SK-N-MC (cell line): ENCODE results near the gene PHETA1.
A peak's percentile ranks its signal among the peaks of the same experiment; 100 is the strongest.
"Not testable (repeated sequence)": the region's sequence is repeated elsewhere in the genome, so short reads cannot be mapped to it uniquely, and the experiment has no call there.

Experiments used
- DNase-seq: peaks from one replicate; pipeline ENCODE4 v3.0.0-alpha.2; 2011; ENCODE audit warnings: low read depth, low spot score
- H3K27ac ChIP-seq: fragments of 200-600 bp; sonication (generic); 2 replicates; pipeline ENCODE4 v1.5.1; 2016; ENCODE audit warnings: mixed run types
- H3K36me3 ChIP-seq: fragments of 200-600 bp; sonication (generic); 2 replicates; pipeline ENCODE4 v1.6.1; 2017; ENCODE audit warnings: antibody characterized with exemption, low read length, mixed read lengths; ENCODE audit not compliant: insufficient read depth
- H3K4me3 ChIP-seq: fragments of 200-600 bp; sonication (generic); 2 replicates; pipeline ENCODE4 v1.5.1; 2016
- H3K9ac ChIP-seq: fragments of 200-600 bp; sonication (generic); 2 replicates; pipeline ENCODE4 v1.8.0; 2017; ENCODE audit warnings: mixed run types, mixed read lengths; ENCODE audit not compliant: insufficient read length
- H3K9me3 ChIP-seq: fragments of 200-600 bp; sonication (generic); 2 replicates; pipeline ENCODE4 v1.6.1; 2017; ENCODE audit warnings: low read depth, mild to moderate bottlenecking, antibody characterized with exemption, low read length, moderate library complexity, mixed read lengths
- EZH2 ChIP-seq: fragments of 200-600 bp; sonication (generic); IDR thresholded peaks from one replicate; pipeline ENCODE4 v1.6.1; 2017; ENCODE audit warnings: antibody characterized with exemption
- FOXP2 ChIP-seq: optimal IDR thresholded peaks from 2 replicates; pipeline ENCODE3; 2011; ENCODE audit warnings: mild to moderate bottlenecking, moderate library complexity; ENCODE audit not compliant: insufficient read depth; ENCODE audit errors: extremely low read length, control extremely low read depth
- POLR2AphosphoS5 ChIP-seq: IDR thresholded peaks from 2 replicates; pipeline ENCODE4 v1.6.1; 2012; ENCODE audit warnings: mild to moderate bottlenecking, low read depth, low read length, borderline replicate concordance

PHETA1 gene

DNA sequence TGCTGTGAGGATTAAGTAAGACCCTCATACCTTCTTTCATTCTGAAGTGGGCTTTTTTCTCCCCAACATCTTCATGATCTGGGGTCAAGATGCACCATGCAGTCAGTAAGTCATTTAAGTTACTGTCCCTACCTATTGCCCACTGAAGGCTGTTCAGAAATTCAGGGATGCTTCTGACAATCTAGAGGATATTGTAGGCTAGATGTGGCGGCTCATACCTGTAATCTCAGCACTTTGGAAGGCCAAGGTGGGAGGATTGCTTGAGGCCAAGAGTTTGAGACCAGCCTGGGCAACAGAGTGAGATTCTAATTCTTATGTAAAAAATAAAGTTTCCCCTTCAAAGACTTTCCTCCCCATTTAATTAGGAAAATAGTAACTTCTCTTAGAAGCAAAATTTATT is 28.7 kb downstream of the PHETA1 start:
- no peaks in the 10 kb centered on the region for H3K36me3 ChIP-seq
- no peak overlapping the region for H3K27ac ChIP-seq
- TF ChIP-seq EZH2 (no peak), FOXP2 (no peak), POLR2AphosphoS5 (no peak)
- H3K9me3 ChIP-seq = no peaks in the 10 kb centered on the region
- H3K4me3 ChIP-seq = no peak overlapping the region
- H3K9ac ChIP-seq = no peak overlapping the region
- DNase-seq = no peak

DNA sequence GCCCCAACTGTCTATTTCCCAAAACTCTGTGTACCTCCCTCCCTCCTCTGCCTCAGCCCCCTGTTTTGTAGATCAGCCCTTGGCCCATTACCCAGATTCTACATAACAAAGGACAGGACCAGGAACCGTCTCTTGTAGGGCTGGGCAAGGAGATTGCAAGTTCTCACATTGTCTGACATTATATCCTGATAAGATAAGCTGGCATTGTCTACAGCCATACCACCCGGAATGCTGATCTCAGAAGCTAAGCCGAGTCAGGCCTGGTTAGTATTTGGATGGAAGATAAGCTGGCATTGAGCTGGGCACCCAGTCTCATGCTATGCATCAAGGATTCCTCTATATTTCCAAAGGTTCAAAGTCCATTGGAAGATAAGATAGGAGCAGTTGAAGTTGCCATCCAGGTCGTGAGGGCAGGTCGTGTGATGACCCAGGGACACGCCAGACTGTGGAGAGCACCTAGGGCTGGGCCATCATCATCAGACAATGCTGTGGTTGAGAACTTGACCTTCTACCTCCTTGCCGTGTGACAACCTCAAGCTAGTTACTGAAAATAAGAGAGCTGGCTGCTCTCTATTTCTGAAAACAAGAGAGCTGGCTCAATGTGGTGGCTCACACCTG is 29.5 kb downstream of the PHETA1 start:
- no peak for TF ChIP-seq FOXP2
- no peak for TF ChIP-seq POLR2AphosphoS5
- TF ChIP-seq EZH2 = no peak
- Histone ChIP-seq H3K36me3 (no peaks in the 10 kb centered on the region), H3K4me3 (no peak overlapping the region), H3K9me3 (no peaks in the 10 kb centered on the region), H3K9ac (no peak overlapping the region), H3K27ac (no peak overlapping the region)
- DNase-seq = no peak

DNA sequence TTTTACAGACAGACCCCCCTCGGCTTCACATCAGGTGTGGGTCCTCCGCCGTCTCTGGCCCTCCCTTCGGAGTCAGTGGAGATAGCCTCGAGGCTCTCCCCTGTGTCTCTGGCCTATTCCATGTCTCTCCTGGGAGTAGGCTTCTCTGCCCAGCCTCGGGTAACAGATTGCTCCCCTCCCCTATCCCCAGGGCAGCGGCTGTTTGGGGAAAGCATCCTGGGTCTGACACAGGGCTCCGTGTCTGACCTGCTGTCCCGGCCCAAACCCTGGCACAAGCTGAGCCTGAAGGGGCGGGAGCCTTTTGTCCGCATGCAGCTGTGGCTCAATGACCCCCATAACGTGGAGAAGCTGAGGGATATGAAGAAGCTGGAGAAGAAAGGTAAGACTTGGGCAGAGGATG is 30.8 kb downstream of the PHETA1 start:
- Histone ChIP-seq H3K36me3 (no peaks in the 10 kb centered on the region), H3K9ac (no peak overlapping the region), H3K9me3 (no peaks in the 10 kb centered on the region), H3K27ac (no peak overlapping the region), H3K4me3 (no peak overlapping the region)
- no peak for TF ChIP-seq POLR2AphosphoS5
- TF ChIP-seq FOXP2 = no peak
- TF ChIP-seq EZH2 = no peak
- no peak for DNase-seq

DNA sequence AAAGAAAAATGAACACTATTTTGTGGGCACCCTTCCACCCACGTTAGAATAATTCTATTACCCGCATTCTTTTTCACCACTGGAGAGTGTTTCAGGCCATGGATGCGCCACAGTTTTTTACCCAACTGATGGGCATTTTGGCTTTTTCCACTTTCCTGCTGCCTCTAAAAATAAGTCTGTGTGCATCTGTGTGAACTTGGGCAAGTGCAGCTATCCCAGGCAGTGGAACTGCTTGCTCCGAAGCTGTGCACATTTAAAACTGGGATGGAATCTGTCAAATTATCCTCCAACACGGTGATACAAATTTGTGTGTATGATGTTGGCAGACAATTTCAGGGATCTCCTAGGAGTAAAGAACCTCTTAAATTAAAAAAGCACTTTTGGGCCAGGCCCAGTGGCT is 31.5 kb downstream of the PHETA1 start:
- H3K27ac ChIP-seq = no peak overlapping the region
- H3K9me3 ChIP-seq = no peaks in the 10 kb centered on the region
- TF ChIP-seq POLR2AphosphoS5 (no peak), FOXP2 (no peak), EZH2 (no peak)
- no peak overlapping the region for H3K9ac ChIP-seq
- H3K4me3 ChIP-seq = no peak overlapping the region
- DNase-seq = no peak
- no peaks in the 10 kb centered on the region for H3K36me3 ChIP-seq

DNA sequence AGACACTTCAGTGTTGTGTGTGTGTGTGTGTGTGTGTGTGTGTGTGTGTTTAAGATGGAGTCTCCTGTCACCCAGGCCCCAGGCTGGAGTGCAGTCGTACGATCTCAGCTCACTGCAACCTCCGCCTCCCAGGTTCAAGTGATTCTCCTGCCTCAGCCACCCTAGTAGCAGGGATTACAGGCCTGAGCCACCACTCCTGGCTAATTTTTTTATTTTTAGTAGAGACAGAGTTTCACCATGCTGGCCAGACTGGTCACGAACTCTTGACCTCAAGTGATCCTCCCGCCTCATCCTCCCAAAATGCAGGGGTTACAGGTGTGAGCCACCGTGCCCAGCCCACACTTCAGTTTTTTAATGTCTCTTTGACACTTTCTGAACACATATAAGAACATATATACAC is 32.5 kb downstream of the PHETA1 start:
- H3K36me3 ChIP-seq, H3K4me3 ChIP-seq, H3K27ac ChIP-seq, H3K9ac ChIP-seq, H3K9me3 ChIP-seq, DNase-seq: not testable (repeated sequence)

DNA sequence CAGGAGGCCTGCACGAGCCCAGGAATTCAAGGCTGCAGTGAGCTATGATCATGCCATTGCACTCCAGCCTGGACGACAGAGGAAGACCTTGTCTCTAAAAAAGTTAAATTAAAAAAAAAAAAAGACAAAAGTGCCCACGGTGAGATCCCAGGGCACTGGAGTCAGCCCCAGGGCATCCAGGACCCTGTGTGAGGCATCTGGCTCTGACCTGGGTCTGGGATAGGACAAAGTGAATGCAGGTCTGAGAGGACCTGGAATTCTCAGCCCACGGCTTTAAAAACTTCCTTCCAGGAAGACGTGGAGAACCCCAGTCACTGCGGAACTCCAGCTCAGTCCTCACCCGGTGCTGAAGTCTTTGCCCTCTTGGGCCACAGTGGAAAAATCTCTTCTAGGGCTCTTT is 33.1 kb downstream of the PHETA1 start:
- DNase-seq = no peak
- Histone ChIP-seq H3K9me3 (no peaks in the 10 kb centered on the region), H3K9ac (no peak overlapping the region), H3K36me3 (no peaks in the 10 kb centered on the region), H3K27ac (no peak overlapping the region), H3K4me3 (no peak overlapping the region)
- TF ChIP-seq FOXP2 (no peak), POLR2AphosphoS5 (no peak), EZH2 (no peak)

DNA sequence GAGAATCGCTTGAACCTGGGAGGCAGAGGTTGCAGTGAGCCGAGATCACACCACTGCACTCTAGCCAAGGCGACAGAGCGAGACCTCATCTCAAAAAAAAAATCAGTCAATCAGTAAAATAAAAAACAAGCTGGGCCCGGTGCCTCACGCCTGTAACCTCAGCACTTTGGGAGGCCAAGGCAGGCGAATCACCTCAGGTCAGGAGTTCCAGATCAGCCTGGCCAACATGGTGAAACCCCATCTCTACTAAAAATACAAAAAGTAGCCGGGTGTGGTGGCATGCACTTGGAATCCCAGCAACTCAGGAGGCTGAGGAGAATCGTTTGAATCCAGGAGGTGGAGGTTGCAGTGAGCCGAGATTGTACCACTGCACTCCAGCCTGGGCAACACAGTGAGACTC is 33.6 kb downstream of the PHETA1 start:
- not testable (repeated sequence) for DNase-seq, H3K4me3 ChIP-seq, H3K36me3 ChIP-seq, H3K9ac ChIP-seq, H3K27ac ChIP-seq, H3K9me3 ChIP-seq

DNA sequence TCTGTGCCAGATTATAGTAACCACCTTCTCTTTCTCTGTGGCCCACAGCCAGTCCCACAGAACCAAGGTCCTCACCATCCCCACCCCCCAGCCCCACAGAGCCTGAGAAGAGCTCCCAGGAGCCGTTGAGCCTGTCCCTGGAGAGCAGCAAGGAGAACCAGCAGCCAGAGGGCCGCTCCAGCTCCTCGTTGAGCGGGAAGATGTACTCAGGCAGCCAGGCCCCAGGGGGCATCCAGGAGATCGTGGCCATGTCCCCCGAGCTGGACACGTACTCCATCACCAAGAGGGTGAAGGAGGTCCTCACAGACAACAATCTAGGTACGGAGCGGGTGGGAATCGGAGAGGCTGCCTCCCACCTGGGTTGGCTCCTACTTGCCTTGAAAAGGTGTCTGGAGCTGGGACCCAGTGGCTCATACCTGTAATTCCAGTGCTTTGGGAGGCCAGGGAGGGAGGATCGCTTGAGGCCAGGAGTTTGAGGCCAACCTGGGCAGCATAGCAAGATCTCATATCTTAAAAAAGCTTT is 34.4 kb downstream of the PHETA1 start:
- DNase-seq = no peak
- Histone ChIP-seq H3K4me3 (no peak overlapping the region), H3K27ac (no peak overlapping the region), H3K9me3 (no peaks in the 10 kb centered on the region), H3K36me3 (no peaks in the 10 kb centered on the region), H3K9ac (no peak overlapping the region)
- no peak for TF ChIP-seq POLR2AphosphoS5
- TF ChIP-seq FOXP2 = no peak
- TF ChIP-seq EZH2 = no peak

DNA sequence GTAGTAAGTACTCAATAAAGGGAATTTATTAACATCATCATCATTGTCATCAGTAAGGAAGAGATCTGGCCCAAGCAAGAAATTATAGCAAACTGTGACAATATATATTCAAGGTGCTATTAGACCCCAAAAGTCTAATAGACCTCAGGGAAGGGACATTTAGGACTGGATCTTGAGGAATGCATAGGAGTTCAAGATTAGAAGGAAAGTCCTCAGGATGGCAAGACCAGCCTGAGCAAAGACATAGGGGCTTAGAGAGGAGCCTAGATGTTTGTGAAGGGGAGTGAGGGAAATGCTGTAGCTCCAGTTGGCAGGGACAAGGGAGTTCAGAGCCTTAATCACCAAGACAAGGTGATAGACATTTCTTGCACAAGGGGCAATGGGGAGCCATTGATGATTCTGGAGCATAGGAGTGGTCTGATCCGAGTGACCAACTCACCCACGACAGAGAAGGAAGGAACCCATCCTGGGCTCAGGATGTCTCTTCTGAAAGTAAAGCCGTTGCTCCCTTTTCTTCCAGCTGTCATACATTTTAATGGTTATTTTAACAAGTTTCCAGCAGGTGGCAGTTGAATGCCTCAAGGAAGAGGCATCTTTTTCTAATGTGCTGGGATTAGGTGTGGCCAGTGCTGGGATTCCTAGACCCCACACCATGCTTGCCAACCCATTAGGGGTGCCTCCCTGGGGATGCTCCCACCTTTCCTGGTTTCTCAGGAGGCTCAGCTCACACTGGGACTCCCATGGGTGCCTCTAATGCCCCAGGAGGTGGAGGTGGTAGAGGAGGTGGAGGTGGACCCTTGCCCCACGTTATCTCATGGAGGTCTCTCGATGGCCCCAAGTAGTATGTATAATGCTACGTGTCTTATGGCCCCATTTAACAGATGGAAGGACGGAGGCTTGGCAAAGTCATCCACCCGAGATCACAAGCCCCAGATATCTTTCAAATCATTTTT is 37.8 kb downstream of the PHETA1 start:
- Histone ChIP-seq H3K9me3 (no peaks in the 10 kb centered on the region), H3K36me3 (no peaks in the 10 kb centered on the region), H3K27ac (no peak overlapping the region), H3K9ac (no peak overlapping the region), H3K4me3 (no peak overlapping the region)
- TF ChIP-seq POLR2AphosphoS5 (no peak), EZH2 (no peak), FOXP2 (no peak)
- DNase-seq = peak; percentile 18
